OCI-LY1 (cell line): ENCODE measurements around the gene PACRG.

ENCODE experiments used
- EZH2 ChIP-seq: fragments of 200-600 bp; sonication (generic), shearing (Covaris generic); IDR thresholded peaks from 2 replicates; pipeline ENCODE4 v1.8.0; 2017; ENCODE audit warnings: borderline replicate concordance, mixed run types, mild to moderate bottlenecking, antibody characterized with exemption, low read length, moderate library complexity, mixed read lengths
- TF ChIP-seq, protein P1 (sequence below): fragments of 200-600 bp; sonication (generic), shearing (Covaris generic); IDR thresholded peaks from 2 replicates; pipeline ENCODE4 v1.5.1; 2017; ENCODE audit warnings: mild to moderate bottlenecking, antibody characterized with exemption, low read length, moderate library complexity, mixed read lengths

DNA sequence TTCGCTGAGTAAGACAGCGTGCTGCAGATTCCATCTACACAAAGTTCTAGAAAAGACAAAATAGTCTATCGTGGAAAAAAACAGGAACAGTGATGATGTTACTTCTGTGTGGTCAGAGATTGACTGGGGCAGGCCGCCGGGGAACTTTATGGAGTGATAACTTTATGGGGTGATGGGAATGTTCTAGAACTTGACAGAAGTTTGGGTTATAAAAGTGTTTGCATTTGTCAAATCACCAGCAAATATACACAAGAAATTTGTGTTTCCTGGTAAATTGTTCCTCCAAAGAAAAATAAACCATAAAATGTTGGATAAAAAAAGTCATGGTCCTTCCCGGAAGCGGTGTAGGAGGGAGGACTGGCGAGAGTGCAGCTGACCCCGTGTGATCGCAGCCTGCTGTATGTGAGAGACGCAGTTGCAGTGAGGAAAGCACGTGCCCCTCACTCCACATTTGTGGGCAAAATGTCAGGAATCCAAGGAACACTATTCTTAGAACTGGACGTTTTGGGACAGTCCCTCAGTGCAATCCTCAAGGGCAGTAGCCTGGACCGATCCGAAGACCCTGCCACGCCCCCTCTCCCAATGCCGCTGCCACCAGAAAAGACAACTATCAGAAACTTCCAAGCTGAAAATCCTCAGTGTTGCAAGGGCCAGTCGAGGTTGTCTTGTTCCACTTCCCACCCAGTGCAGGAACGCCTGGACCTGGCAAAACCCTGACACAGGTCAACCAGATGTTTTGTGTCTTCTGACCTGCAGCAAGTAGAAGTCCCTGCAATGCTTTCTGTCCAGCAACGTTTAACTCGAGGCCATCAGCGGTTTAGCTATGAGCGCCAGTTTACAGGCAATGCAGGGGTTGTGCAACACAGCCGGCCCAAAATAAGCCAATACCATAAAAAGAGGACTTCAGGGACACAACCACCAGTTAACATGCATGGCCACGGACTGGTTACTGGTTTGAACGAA is 606.2 kb downstream of the PACRG start:
- TF ChIP-seq, protein P1, sequence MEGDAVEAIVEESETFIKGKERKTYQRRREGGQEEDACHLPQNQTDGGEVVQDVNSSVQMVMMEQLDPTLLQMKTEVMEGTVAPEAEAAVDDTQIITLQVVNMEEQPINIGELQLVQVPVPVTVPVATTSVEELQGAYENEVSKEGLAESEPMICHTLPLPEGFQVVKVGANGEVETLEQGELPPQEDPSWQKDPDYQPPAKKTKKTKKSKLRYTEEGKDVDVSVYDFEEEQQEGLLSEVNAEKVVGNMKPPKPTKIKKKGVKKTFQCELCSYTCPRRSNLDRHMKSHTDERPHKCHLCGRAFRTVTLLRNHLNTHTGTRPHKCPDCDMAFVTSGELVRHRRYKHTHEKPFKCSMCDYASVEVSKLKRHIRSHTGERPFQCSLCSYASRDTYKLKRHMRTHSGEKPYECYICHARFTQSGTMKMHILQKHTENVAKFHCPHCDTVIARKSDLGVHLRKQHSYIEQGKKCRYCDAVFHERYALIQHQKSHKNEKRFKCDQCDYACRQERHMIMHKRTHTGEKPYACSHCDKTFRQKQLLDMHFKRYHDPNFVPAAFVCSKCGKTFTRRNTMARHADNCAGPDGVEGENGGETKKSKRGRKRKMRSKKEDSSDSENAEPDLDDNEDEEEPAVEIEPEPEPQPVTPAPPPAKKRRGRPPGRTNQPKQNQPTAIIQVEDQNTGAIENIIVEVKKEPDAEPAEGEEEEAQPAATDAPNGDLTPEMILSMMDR = no peak
- no peak for TF ChIP-seq EZH2
